PC-9 (cell line): ENCODE results near the gene DIAPH2. TPM values are rescaled to one million over a fixed set of nuclear protein-coding genes. Genes with fewer than 3 reads are reported as not detected.

Experiments
- BruUV-seq: library from RNA; stranded (reverse); fragments of 400-500 nt; replicated peaks from 2 replicates; lab custom pipeline; 2021; lab: Mats Ljungman, UMichigan
- CTCF ChIA-PET: fragments of 300-600 bp; sonication (Branson Sonifier 250); formaldehyde crosslinking; loops from one replicate; lab custom pipeline; 2022; ENCODE audit warnings: antibody characterized with exemption; lab: Charles Lee
- POLR2A ChIA-PET: fragments of 300-600 bp; sonication (Branson Sonifier 250); formaldehyde crosslinking; loops from one replicate; lab custom pipeline; 2022; ENCODE audit warnings: antibody characterized with exemption; ENCODE audit not compliant: unreplicated experiment; lab: Charles Lee
- DNase-seq, 2 experiments: peaks; one replicate each; pipeline versions ENCODE4 v3.0.0 to v3.0.0-alpha.2; 2015 to 2022; ENCODE audit warnings: mixed read lengths in 1 of 2
- H2AFZ ChIP-seq: fragments of 200-600 bp; sonication (generic); 2 replicates; pipeline ENCODE4 v1.8.1; 2017; ENCODE audit warnings: antibody characterized with exemption
- H3F3A ChIP-seq: fragments of 200-600 bp; sonication (generic); 2 replicates; pipeline ENCODE4 v1.8.1; 2017; ENCODE audit warnings: antibody characterized with exemption, mild to moderate bottlenecking, low read depth; ENCODE audit not compliant: insufficient read depth
- H3K27ac ChIP-seq: fragments of 200-600 bp; sonication (generic); 2 replicates; pipeline ENCODE4 v1.6.1; 2016; ENCODE audit warnings: mixed run types
- H3K27me3 ChIP-seq: fragments of 200-600 bp; sonication (generic); 2 replicates; pipeline ENCODE4 v1.6.1; 2016; ENCODE audit warnings: low read depth, mixed run types; ENCODE audit not compliant: insufficient read depth
- H3K36me3 ChIP-seq: fragments of 200-600 bp; sonication (generic); 2 replicates; pipeline ENCODE4 v1.6.1; 2016; ENCODE audit warnings: low read depth, mixed run types
- H3K4me1 ChIP-seq: fragments of 200-600 bp; sonication (generic); replicated peaks from 2 replicates; pipeline ENCODE4 v1.6.1; 2016; ENCODE audit warnings: mixed run types; ENCODE audit not compliant: insufficient read depth
- H3K4me2 ChIP-seq: fragments of 200-600 bp; sonication (generic); 2 replicates; pipeline ENCODE4 v1.6.1; 2017; ENCODE audit warnings: mixed run types
- H3K4me3 ChIP-seq: fragments of 200-600 bp; sonication (generic); 2 replicates; pipeline ENCODE4 v1.6.1; 2016; ENCODE audit warnings: mixed run types
- H3K79me2 ChIP-seq: fragments of 200-600 bp; sonication (generic); 2 replicates; pipeline ENCODE4 v1.6.1; 2017; ENCODE audit warnings: low read depth, mixed run types
- H3K9me2 ChIP-seq: fragments of 200-600 bp; sonication (generic); 2 replicates; pipeline ENCODE4 v1.8.1; 2017; ENCODE audit warnings: mild to moderate bottlenecking; ENCODE audit not compliant: insufficient read depth
- H3K9me3 ChIP-seq: fragments of 200-600 bp; sonication (generic); 2 replicates; pipeline ENCODE4 v1.8.1; 2016; ENCODE audit warnings: low read depth; ENCODE audit not compliant: insufficient read depth
- H4K20me1 ChIP-seq: fragments of 200-600 bp; sonication (generic); 2 replicates; pipeline ENCODE4 v1.8.1; 2017; ENCODE audit not compliant: insufficient read depth
- CTCF ChIP-seq: fragments of 200-600 bp; sonication (generic); conservative IDR thresholded peaks from 2 replicates; pipeline ENCODE4 v1.6.1; 2017; ENCODE audit warnings: mixed run types, antibody characterized with exemption, mild to moderate bottlenecking, moderate library complexity
- EZH2 ChIP-seq: fragments of 200-600 bp; sonication (generic); IDR thresholded peaks from 2 replicates; pipeline ENCODE4 v1.8.0; 2017; ENCODE audit warnings: antibody characterized with exemption, low read depth
- intact Hi-C: fragments of 100-400 bp; cut with micrococcal nuclease; formaldehyde crosslinking; loops from one replicate; pipeline ENCODE4 v1.10.0; 2022; ENCODE audit not compliant: unreplicated experiment
- total RNA-seq: library from RNA; stranded (reverse); gene quantifications from 2 replicates; pipeline ENCODE4 v1.2.3, GENCODE V29; 2021

Gene DIAPH2
- total RNA-seq, 1 experiment from 2014 or later: 12.0 TPM

GRCh38 chrX:96743367-96744073 lies 58.9 kb downstream of the DIAPH2 start:
- H3K4me1 ChIP-seq: no peaks in the 10 kb centered on the region
- TF ChIP-seq CTCF (no peak), EZH2 (no peak)
- no TSS peak for BruUV-seq

GRCh38 chrX:96752781-96753180 lies 68.1 kb downstream of the DIAPH2 start:
- Histone ChIP-seq H3K4me2 (no peak overlapping the region), H3K9me2 (no peaks in the 10 kb centered on the region), H3K27me3 (no peaks in the 10 kb centered on the region), H4K20me1 (no peaks in the 10 kb centered on the region), H3K9me3 (no peaks in the 10 kb centered on the region), H3F3A (no peaks in the 10 kb centered on the region), H2AFZ (no peak overlapping the region), H3K4me3 (no peak overlapping the region), H3K27ac (no peak overlapping the region), H3K79me2 (no peaks in the 10 kb centered on the region), H3K36me3 (no peaks in the 10 kb centered on the region), H3K4me1 (no peaks in the 10 kb centered on the region)
- intact Hi-C loops: no loop called here
- no TSS peak for BruUV-seq
- no peak for TF ChIP-seq EZH2
- TF ChIP-seq CTCF: no peak
- ChIA-PET CTCF (no interaction called here), POLR2A (no interaction called here)
- no peak for DNase-seq

More at GRCh38 chrX:96743367-96744073, 58.9 kb downstream of the DIAPH2 start:
- Histone ChIP-seq H2AFZ (no peak overlapping the region), H3K27me3 (no peaks in the 10 kb centered on the region), H4K20me1 (no peaks in the 10 kb centered on the region), H3K9me2 (no peaks in the 10 kb centered on the region), H3K9me3 (no peaks in the 10 kb centered on the region), H3K79me2 (no peaks in the 10 kb centered on the region), H3K4me2 (no peak overlapping the region), H3F3A (no peaks in the 10 kb centered on the region), H3K36me3 (no peaks in the 10 kb centered on the region), H3K27ac (no peak overlapping the region), H3K4me3 (no peak overlapping the region)
- no peak for DNase-seq
- POLR2A ChIA-PET: no interaction called here
- intact Hi-C loops: no loop called here
- CTCF ChIA-PET: no interaction called here

GRCh38 chrX:96753230-96753629 lies 68.6 kb downstream of the DIAPH2 start:
- Histone ChIP-seq H3K27me3 (no peaks in the 10 kb centered on the region), H3K4me3 (no peak overlapping the region), H3K9me3 (no peaks in the 10 kb centered on the region), H3K79me2 (no peaks in the 10 kb centered on the region), H3K4me2 (no peak overlapping the region), H2AFZ (no peak overlapping the region), H3K4me1 (no peaks in the 10 kb centered on the region), H3K36me3 (no peaks in the 10 kb centered on the region), H3F3A (no peaks in the 10 kb centered on the region), H3K9me2 (no peaks in the 10 kb centered on the region), H3K27ac (no peak overlapping the region), H4K20me1 (no peaks in the 10 kb centered on the region)
- no peak for DNase-seq
- CTCF ChIA-PET: no interaction called here
- TF ChIP-seq EZH2: no peak
- no peak for TF ChIP-seq CTCF
- POLR2A ChIA-PET: no interaction called here
- intact Hi-C loops: no loop called here
- BruUV-seq: no TSS peak
